OCI-LY7 (cell line): ENCODE measurements around the gene TMEM115. TPM values are rescaled to one million over a fixed set of nuclear protein-coding genes. Genes with fewer than 3 reads are reported as not detected.

Source experiments
- BruUV-seq: library from RNA; stranded (reverse); fragments of 400-500 nt; replicated peaks from 2 replicates; lab custom pipeline; 2021; lab: Mats Ljungman, UMichigan
- CTCF ChIA-PET: fragments of 300-600 bp; sonication (Branson Sonifier 250); formaldehyde crosslinking; loops from one replicate; lab custom pipeline; 2022; ENCODE audit warnings: antibody characterized with exemption; ENCODE audit not compliant: unreplicated experiment; lab: Charles Lee
- POLR2A ChIA-PET: fragments of 300-600 bp; sonication (Branson Sonifier 250); formaldehyde crosslinking; loops from one replicate; lab custom pipeline; 2022; ENCODE audit warnings: antibody characterized with exemption; lab: Charles Lee
- DNase-seq: peaks from one replicate; pipeline ENCODE4 v3.0.0-alpha.2; 2015; ENCODE audit warnings: low spot score
- H2AFZ ChIP-seq: fragments of 200-600 bp; sonication (generic), shearing (Covaris generic); 2 replicates; pipeline ENCODE4 v1.6.1; 2014; ENCODE audit warnings: mild to moderate bottlenecking, antibody characterized with exemption, low read length, moderate library complexity
- H3K27ac ChIP-seq: fragments of 200-600 bp; sonication (generic); 2 replicates; pipeline ENCODE4 v1.5.1; 2014; ENCODE audit warnings: mixed run types, low read depth, mild to moderate bottlenecking, moderate library complexity, low read length, inconsistent platforms; ENCODE audit not compliant: poor library complexity, severe bottlenecking
- H3K36me3 ChIP-seq: fragments of 200-600 bp; sonication (generic); 2 replicates; pipeline ENCODE4 v1.6.1; 2014; ENCODE audit warnings: mild to moderate bottlenecking, antibody characterized with exemption, low read length, moderate library complexity, mixed read lengths; ENCODE audit not compliant: insufficient read depth
- H3K4me1 ChIP-seq: fragments of 200-600 bp; sonication (generic); 2 replicates; pipeline ENCODE4 v1.5.1; 2014; ENCODE audit warnings: mild to moderate bottlenecking, low read length; ENCODE audit not compliant: insufficient read depth, poor library complexity, severe bottlenecking
- H3K4me2 ChIP-seq: fragments of 200-600 bp; sonication (generic); 2 replicates; pipeline ENCODE4 v1.6.1; 2014; ENCODE audit warnings: mild to moderate bottlenecking, low read length
- H3K4me3 ChIP-seq: fragments of 200-600 bp; sonication (generic); 2 replicates; pipeline ENCODE4 v1.5.1; 2014; ENCODE audit warnings: mild to moderate bottlenecking, low read depth, low read length; ENCODE audit not compliant: poor library complexity, severe bottlenecking
- H3K79me2 ChIP-seq: fragments of 200-600 bp; sonication (generic); 2 replicates; pipeline ENCODE4 v1.6.1; 2016; ENCODE audit warnings: low read depth, mild to moderate bottlenecking, low read length, moderate library complexity, mixed read lengths; ENCODE audit not compliant: insufficient read depth
- H3K9me2 ChIP-seq: fragments of 200-600 bp; sonication (generic); 2 replicates; pipeline ENCODE4 v1.6.1; 2016; ENCODE audit warnings: mild to moderate bottlenecking, low read length, mixed read lengths; ENCODE audit not compliant: insufficient read depth
- H3K9me3 ChIP-seq: fragments of 200-600 bp; sonication (generic); 2 replicates; pipeline ENCODE4 v1.6.1; 2014; ENCODE audit warnings: mild to moderate bottlenecking, mixed run types, low read length, mixed read lengths
- H4K20me1 ChIP-seq: fragments of 200-600 bp; sonication (generic); 2 replicates; pipeline ENCODE4 v1.6.1; 2014; ENCODE audit warnings: mild to moderate bottlenecking, antibody characterized with exemption, low read length, moderate library complexity, mixed read lengths; ENCODE audit not compliant: insufficient read depth
- CTCF ChIP-seq: fragments of 200-600 bp; sonication (generic); conservative IDR thresholded peaks from 2 replicates; pipeline ENCODE4 v1.5.1; 2014; ENCODE audit warnings: mild to moderate bottlenecking, antibody characterized with exemption, low read length, moderate library complexity, mixed read lengths
- EZH2phosphoT487 ChIP-seq: fragments of 200-600 bp; sonication (generic); IDR thresholded peaks from 2 replicates; pipeline ENCODE4 v1.6.1; 2018; ENCODE audit warnings: low read depth, borderline replicate concordance, mild to moderate bottlenecking, mixed run types, antibody characterized with exemption, low read length, moderate library complexity, mixed read lengths
- intact Hi-C: fragments of 100-400 bp; cut with micrococcal nuclease; formaldehyde crosslinking; loops from one replicate; pipeline ENCODE4 v1.10.0; 2022; ENCODE audit not compliant: unreplicated experiment
- total RNA-seq, 2 experiments: library from RNA; depleted of rRNA in 1 of 2; stranded (reverse); fragments of >200 nt in 1 of 2; shearing (Covaris generic) in 1 of 2; gene quantifications; 2 replicates each; pipeline ENCODE4 v1.2.3, GENCODE V29; 2014 to 2022

TMEM115 gene
- total RNA-seq, 2 experiments from 2014 or later: 16.2 to 18.9 TPM

GRCh38 chr3:50323092-50323600, 36.2 kb downstream of the TMEM115 start:
- TF ChIP-seq CTCF (no peak), EZH2phosphoT487 (no peak)
- H4K20me1 ChIP-seq: no peaks in the 10 kb centered on the region
- POLR2A ChIA-PET: interaction anchor here (1.2 kb wide), 1 partner anchor 27 kb away, joined by 3 read pairs; the partner anchor contains the start of gene NPRL2
- no peak for DNase-seq
- H3K79me2 ChIP-seq: peaks cover 12% of the 10 kb centered on the region; the same call in 1 of the 2 replicates
- CTCF ChIA-PET: interaction anchor here (1.9 kb wide), 1 partner anchor 31 kb away, joined by 5 read pairs; the partner anchor contains the start of gene IFRD2
- intact Hi-C loops: loop anchor here (5.0 kb wide), 1 partner anchor 96 kb away; no protein-coding TSS in a partner anchor
- H3K36me3 ChIP-seq: peaks cover 24% of the 10 kb centered on the region; the same call in 1 of the 2 replicates
- no peak overlapping the region for H3K4me3 ChIP-seq
- no TSS peak for BruUV-seq
- H2AFZ ChIP-seq: no peak overlapping the region
- H3K4me2 ChIP-seq: no peak overlapping the region
- H3K4me1 ChIP-seq: peaks cover 34% of the 10 kb centered on the region
- no peaks in the 10 kb centered on the region for H3K9me2 ChIP-seq
- no peak overlapping the region for H3K27ac ChIP-seq
- no peaks in the 10 kb centered on the region for H3K9me3 ChIP-seq

GRCh38 chr3:50322386-50323091, 36.8 kb downstream of the TMEM115 start, which contains the start of gene HYAL2:
Gene HYAL2 (minus strand): TSS chr3:50322745. CDS start chr3:50320489, 2,256 bp downstream.
- Histone ChIP-seq H3K4me2 (peak within 1 kb of the TSS; percentile 73), H3K79me2 (peaks cover 9% of the 10 kb centered on the region; the same call in 1 of the 2 replicates), H3K36me3 (peaks cover 24% of the 10 kb centered on the region; the same call in 1 of the 2 replicates), H3K27ac (peak within 1 kb of the TSS; percentile 51), H3K4me3 (peak within 1 kb of the TSS; percentile 72), H3K9me3 (no peaks in the 10 kb centered on the region), H3K9me2 (no peaks in the 10 kb centered on the region), H4K20me1 (no peaks in the 10 kb centered on the region), H2AFZ (peak within 1 kb of the TSS; percentile 59; the same call in 1 of the 2 replicates), H3K4me1 (peaks cover 41% of the 10 kb centered on the region)
- DNase-seq: no peak
- intact Hi-C loops: loop anchor here (5.0 kb wide), 1 partner anchor 95 kb away; no protein-coding TSS in a partner anchor
- POLR2A ChIA-PET: no interaction called here
- TF ChIP-seq CTCF (no peak), EZH2phosphoT487 (no peak)
- BruUV-seq: no TSS peak
- CTCF ChIA-PET: interaction anchor here (1.9 kb wide), 1 partner anchor 30 kb away, joined by 5 read pairs; the partner anchor contains the start of gene IFRD2
